GM18517 (cell line): ENCODE measurements around the gene PTPN13.
"Not testable (repeated sequence)": the region's sequence is repeated elsewhere in the genome, so short reads cannot be mapped to it uniquely, and the experiment has no call there.

ENCODE experiments used
- ATAC-seq: cut with Tn5 transposase; IDR thresholded peaks from one replicate; pipeline ENCODE4 v1.9.1; 2021; ENCODE audit warnings: mild to moderate bottlenecking, moderate library complexity; ENCODE audit not compliant: unreplicated experiment

PTPN13 gene

GRCh38 chr4:86706923-86707597 lies 112.9 kb downstream of the PTPN13 start:
- no peak for ATAC-seq

GRCh38 chr4:86717651-86718050 lies 123.5 kb downstream of the PTPN13 start:
- ATAC-seq, result no peak

- ATAC-seq, result no peak
Observed at GRCh38 chr4:86718152-86718551, 124.0 kb downstream of the PTPN13 start.

- ATAC-seq, result not testable (repeated sequence)
Observed at GRCh38 chr4:86719149-86719548, 125.0 kb downstream of the PTPN13 start.

GRCh38 chr4:86720508-86721068 lies 126.5 kb downstream of the PTPN13 start:
- no peak for ATAC-seq

- ATAC-seq, result no peak
Observed at GRCh38 chr4:86721412-86721811, 127.3 kb downstream of the PTPN13 start.

- ATAC-seq, result no peak
Observed at GRCh38 chr4:86730310-86730709, 136.2 kb downstream of the PTPN13 start.

GRCh38 chr4:86737244-86737643 lies 143.1 kb downstream of the PTPN13 start:
- ATAC-seq, result no peak

- ATAC-seq, result no peak
Observed at GRCh38 chr4:86741846-86742245, 147.7 kb downstream of the PTPN13 start.

GRCh38 chr4:86744570-86744969 lies 150.5 kb downstream of the PTPN13 start:
- ATAC-seq, result no peak

- ATAC-seq, result no peak
Observed at GRCh38 chr4:86749121-86749520, 155.0 kb downstream of the PTPN13 start.

- no peak for ATAC-seq
Observed at GRCh38 chr4:86755388-86755787, 161.3 kb downstream of the PTPN13 start.

GRCh38 chr4:86757468-86757867 lies 163.4 kb downstream of the PTPN13 start:
- ATAC-seq, result no peak

GRCh38 chr4:86759298-86759697 lies 165.2 kb downstream of the PTPN13 start:
- no peak for ATAC-seq

- ATAC-seq, result no peak
Observed at GRCh38 chr4:86762649-86763048, 168.5 kb downstream of the PTPN13 start.

- no peak for ATAC-seq
Observed at GRCh38 chr4:86769794-86770193, 175.7 kb downstream of the PTPN13 start.

- no peak for ATAC-seq
Observed at GRCh38 chr4:86771141-86771540, 177.0 kb downstream of the PTPN13 start.

- ATAC-seq, result no peak
Observed at GRCh38 chr4:86775061-86775460, 180.9 kb downstream of the PTPN13 start.

- ATAC-seq, result no peak
Observed at GRCh38 chr4:86778175-86778574, 184.1 kb downstream of the PTPN13 start.

GRCh38 chr4:86788826-86789225 lies 194.7 kb downstream of the PTPN13 start:
- ATAC-seq, result no peak

- no peak for ATAC-seq
Observed at GRCh38 chr4:86791126-86791525, 197.0 kb downstream of the PTPN13 start.

- ATAC-seq, result no peak
Observed at GRCh38 chr4:86809809-86810208, 215.7 kb downstream of the PTPN13 start.

GRCh38 chr4:86810847-86811246 lies 216.7 kb downstream of the PTPN13 start:
- ATAC-seq, result no peak
